Panc1 (cell line): ENCODE measurements around the gene TSPAN4.

Experiments
- POLR2AphosphoS5 ChIP-seq: IDR thresholded peaks from 2 replicates; pipeline ENCODE4 v1.6.1; 2012; ENCODE audit warnings: mild to moderate bottlenecking, low read depth, low read length, moderate library complexity
- SIN3A ChIP-seq: IDR thresholded peaks from 2 replicates; pipeline ENCODE4 v1.6.1; 2012; ENCODE audit warnings: low read depth, mild to moderate bottlenecking, low read length, moderate library complexity, borderline replicate concordance; ENCODE audit not compliant: insufficient read depth
- TF ChIP-seq, protein P1 (sequence below): fragments of 450-650 bp; IDR thresholded peaks from 2 replicates; pipeline ENCODE4 v1.5.1; 2017; ENCODE audit warnings: mild to moderate bottlenecking

DNA sequence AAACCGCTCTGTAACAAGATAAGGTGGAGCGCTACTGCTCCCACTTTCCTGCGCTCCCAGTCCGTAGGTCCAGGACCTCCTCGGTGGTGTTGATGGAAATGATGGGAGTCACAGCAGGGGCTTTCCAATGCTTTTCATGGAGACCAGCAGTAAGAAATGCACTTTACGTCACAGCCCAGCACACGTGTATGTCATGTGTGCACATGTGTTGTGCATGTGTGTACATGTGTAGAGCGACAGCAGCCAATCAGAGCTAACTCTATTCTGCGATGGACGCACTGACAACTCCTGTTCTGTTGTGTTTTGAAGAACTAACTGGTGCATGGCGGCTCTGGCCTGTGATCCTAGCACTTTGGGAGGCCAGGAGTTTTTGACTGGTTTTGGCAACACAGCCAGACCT is 66.8 kb downstream of the TSPAN4 start:
- TF ChIP-seq POLR2AphosphoS5 (no peak), SIN3A (no peak)
- TF ChIP-seq, protein P1, sequence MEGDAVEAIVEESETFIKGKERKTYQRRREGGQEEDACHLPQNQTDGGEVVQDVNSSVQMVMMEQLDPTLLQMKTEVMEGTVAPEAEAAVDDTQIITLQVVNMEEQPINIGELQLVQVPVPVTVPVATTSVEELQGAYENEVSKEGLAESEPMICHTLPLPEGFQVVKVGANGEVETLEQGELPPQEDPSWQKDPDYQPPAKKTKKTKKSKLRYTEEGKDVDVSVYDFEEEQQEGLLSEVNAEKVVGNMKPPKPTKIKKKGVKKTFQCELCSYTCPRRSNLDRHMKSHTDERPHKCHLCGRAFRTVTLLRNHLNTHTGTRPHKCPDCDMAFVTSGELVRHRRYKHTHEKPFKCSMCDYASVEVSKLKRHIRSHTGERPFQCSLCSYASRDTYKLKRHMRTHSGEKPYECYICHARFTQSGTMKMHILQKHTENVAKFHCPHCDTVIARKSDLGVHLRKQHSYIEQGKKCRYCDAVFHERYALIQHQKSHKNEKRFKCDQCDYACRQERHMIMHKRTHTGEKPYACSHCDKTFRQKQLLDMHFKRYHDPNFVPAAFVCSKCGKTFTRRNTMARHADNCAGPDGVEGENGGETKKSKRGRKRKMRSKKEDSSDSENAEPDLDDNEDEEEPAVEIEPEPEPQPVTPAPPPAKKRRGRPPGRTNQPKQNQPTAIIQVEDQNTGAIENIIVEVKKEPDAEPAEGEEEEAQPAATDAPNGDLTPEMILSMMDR: no peak
